Testis (tissue), 3 donors: ENCODE data around the gene FBXL19. TPM values are rescaled to one million over a fixed set of nuclear protein-coding genes. Genes with fewer than 3 reads are reported as not detected.

Experiments
- DNase-seq: peaks from one replicate; pipeline ENCODE4 v3.0.0-alpha.2; 2019
- H3K27ac ChIP-seq, 2 donors: fragments of 200-600 bp; sonication (generic); one replicate each; pipeline ENCODE4 v1.5.1; 2019
- H3K27me3 ChIP-seq: fragments of 200-600 bp; sonication (generic); one replicate; pipeline ENCODE4 v1.5.1; 2019
- H3K36me3 ChIP-seq: fragments of 200-600 bp; sonication (generic); one replicate; pipeline ENCODE4 v1.5.1; 2017; ENCODE audit warnings: low read depth; ENCODE audit errors: missing control alignments
- H3K4me1 ChIP-seq: fragments of 200-600 bp; sonication (generic); one replicate; pipeline ENCODE4 v1.5.1; 2019
- H3K4me3 ChIP-seq, 2 donors: fragments of 200-600 bp; sonication (generic); one replicate each; pipeline ENCODE4 v1.5.1; 2017 to 2019
- H3K9me3 ChIP-seq: fragments of 200-600 bp; sonication (generic); one replicate; pipeline ENCODE4 v1.5.1; 2017
- CTCF ChIP-seq, 3 experiments: fragments of 450-650 bp in 2 of 3; fragments of 200-600 bp in 1 of 3; sonication (generic) in 1 of 3; IDR thresholded peaks; one replicate each; pipeline ENCODE4 v1.5.1; 2016 to 2019; ENCODE audit warnings: antibody characterized with exemption in 3 of 3, mild to moderate bottlenecking in 2 of 3, moderate library complexity in 1 of 3
- POLR2A ChIP-seq: fragments of 450-650 bp; IDR thresholded peaks from one replicate; pipeline ENCODE4 v1.6.1; 2017; ENCODE audit warnings: antibody characterized with exemption, mild to moderate bottlenecking, moderate library complexity
- WGBS, 2 donors: methylation state at CpG; one replicate each; pipeline ENCODE4 v1.1.5; 2018; 5-methylcytosine and 5-hydroxymethylcytosine counted together
- intact Hi-C: fragments of 100-400 bp; cut with DNase I; formaldehyde crosslinking; loops from one replicate; pipeline ENCODE4 v1.15.1; 2023; ENCODE audit warnings: low total_unique reads
- polyA plus RNA-seq: library from polyadenylated mRNA; stranded (reverse); fragments of 350-450 nt; fragmentation: Illumina TruSeq; extraction: RNeasy Lipid Tissue Mini Kit (QIAGEN cat#74804); gene quantifications from one replicate; pipeline ENCODE4 v1.2.3, GENCODE V29; 2014; ENCODE audit warnings: low read depth, low replicate concordance; ENCODE audit not compliant: insufficient read depth
- total RNA-seq, 2 donors: library from RNA; depleted of rRNA; stranded (reverse); fragments of >200 nt; gene quantifications; one replicate each; pipeline ENCODE4 v1.2.3, GENCODE V29; 2016

Gene FBXL19
- total and polyA plus RNA-seq, 3 donors from 2014 or later: 47.0 to 149 (median 142) TPM

- Histone ChIP-seq H3K9me3 (no peaks in the 10 kb centered on the region), H3K4me1 (no peaks in the 10 kb centered on the region), H3K27ac (no peak overlapping the region), H3K4me3 (no peak overlapping the region), H3K36me3 (no peaks in the 10 kb centered on the region), H3K27me3 (no peaks in the 10 kb centered on the region)
- WGBS, 2 donors: 88 to 95% methylated on average over 4 of the region's 4 CpGs
- DNase-seq: no peak
- TF ChIP-seq CTCF (IDR thresholded peaks at IDR 0.05) (no peak), POLR2A (no peak)
- intact Hi-C loops: no loop called here
These were observed 53.1 kb downstream of the FBXL19 start for GRCh38 chr16:30976486-30976885.

GRCh38 chr16:30977502-30977901, 54.1 kb downstream of the FBXL19 start:
- DNase-seq: no peak
- TF ChIP-seq CTCF (IDR thresholded peaks at IDR 0.05) (no peak), POLR2A (no peak)
- no peaks in the 10 kb centered on the region for H3K36me3 ChIP-seq
- H3K27me3 ChIP-seq: no peaks in the 10 kb centered on the region
- WGBS, 2 donors: 78 to 82% methylated on average over 9 to 17 of the region's 17 CpGs
- no peak overlapping the region for H3K27ac ChIP-seq
- intact Hi-C loops: no loop called here
- H3K9me3 ChIP-seq: no peaks in the 10 kb centered on the region
- no peaks in the 10 kb centered on the region for H3K4me1 ChIP-seq
- no peak overlapping the region for H3K4me3 ChIP-seq

GRCh38 chr16:30979170-30980022, 56.0 kb downstream of the FBXL19 start:
- no peaks in the 10 kb centered on the region for H3K36me3 ChIP-seq
- H3K4me1 ChIP-seq: no peaks in the 10 kb centered on the region
- H3K9me3 ChIP-seq: no peaks in the 10 kb centered on the region
- WGBS, 2 donors: 85 to 88% methylated on average over 27 to 54 of the region's 62 CpGs
- no peak overlapping the region for H3K27ac ChIP-seq
- TF ChIP-seq CTCF (IDR thresholded peaks at IDR 0.05) (no peak), POLR2A (no peak)
- DNase-seq: no peak
- no peak overlapping the region for H3K4me3 ChIP-seq
- intact Hi-C loops: loop anchor here (5.0 to 10.0 kb wide), 4 partner anchors 55 to 455 kb away; partner anchors contain the start of gene STX4
- H3K27me3 ChIP-seq: no peaks in the 10 kb centered on the region

GRCh38 chr16:30980023-30980371, 56.6 kb downstream of the FBXL19 start:
- no peak for DNase-seq
- intact Hi-C loops: loop anchor here (5.0 to 10.0 kb wide), 4 partner anchors 55 to 455 kb away; partner anchors contain the start of gene STX4
- Histone ChIP-seq H3K4me3 (no peak overlapping the region), H3K36me3 (no peaks in the 10 kb centered on the region), H3K9me3 (no peaks in the 10 kb centered on the region), H3K27ac (no peak overlapping the region), H3K27me3 (no peaks in the 10 kb centered on the region), H3K4me1 (no peaks in the 10 kb centered on the region)
- WGBS, 2 donors: 80 to 82% methylated on average over 12 to 15 of the region's 15 CpGs
- TF ChIP-seq CTCF (IDR thresholded peaks at IDR 0.05) (no peak), POLR2A (no peak)
